CD14-positive monocyte (primary cell): ENCODE data around the gene TMEM140. TPM values are rescaled to one million over a fixed set of nuclear protein-coding genes. Genes with fewer than 3 reads are reported as not detected.
"Not testable (repeated sequence)": the region's sequence is repeated elsewhere in the genome, so short reads cannot be mapped to it uniquely, and the experiment has no call there.

Source experiments
- DNase-seq, 3 donors: peaks; one replicate each; pipeline ENCODE4 v3.0.0-alpha.2; 2011 to 2022
- H2AFZ ChIP-seq: 2 replicates; pipeline ENCODE4 v1.6.0; 2012; ENCODE audit warnings: mild to moderate bottlenecking, low read depth, low read length, inconsistent platforms; ENCODE audit not compliant: insufficient read depth, poor library complexity, severe bottlenecking
- H3K27ac ChIP-seq, 2 donors: 1 replicate in 1 of 2; 2 replicates in 1 of 2; pipeline ENCODE4 v1.5.1; 2012 to 2013; ENCODE audit warnings: low read length in 2 of 2, control low read depth in 1 of 2, inconsistent platforms in 1 of 2, low read depth in 1 of 2, mild to moderate bottlenecking in 1 of 2
- H3K27me3 ChIP-seq, 2 donors: one replicate each; pipeline versions ENCODE4 v1.6.0 to v1.6.1; 2011 to 2013; ENCODE audit warnings: low read length in 2 of 2; ENCODE audit not compliant: control insufficient read depth in 2 of 2, insufficient read depth in 2 of 2
- H3K36me3 ChIP-seq, 2 donors: replicated peaks in 1 of 2; 1 replicate in 1 of 2; 2 replicates in 1 of 2; pipeline versions ENCODE4 v1.5.1 to v1.6.1; 2012 to 2013; ENCODE audit warnings: low read length in 2 of 2, control low read depth in 1 of 2, inconsistent platforms in 1 of 2, mild to moderate bottlenecking in 1 of 2; ENCODE audit not compliant: insufficient read depth in 2 of 2, control insufficient read depth in 1 of 2
- H3K4me1 ChIP-seq, 2 donors: 1 replicate in 1 of 2; 2 replicates in 1 of 2; pipeline versions ENCODE4 v1.5.1 to v1.6.1; 2012 to 2013; ENCODE audit warnings: low read length in 2 of 2, control low read depth in 1 of 2, inconsistent platforms in 1 of 2, mild to moderate bottlenecking in 1 of 2, moderate library complexity in 1 of 2; ENCODE audit not compliant: insufficient read depth in 2 of 2, control insufficient read depth in 1 of 2
- H3K4me2 ChIP-seq: replicated peaks from 2 replicates; pipeline ENCODE3; 2012; ENCODE audit warnings: low read length, moderate library complexity, mild to moderate bottlenecking; ENCODE audit not compliant: poor library complexity, severe bottlenecking; ENCODE audit errors: extremely low read depth
- H3K4me3 ChIP-seq, 3 experiments: fragments of 200-600 bp in 1 of 3; sonication (generic) in 1 of 3; replicated peaks in 1 of 3; 1 replicate in 2 of 3; 2 replicates in 1 of 3; pipeline ENCODE4 v1.5.1; 2011 to 2013; ENCODE audit warnings: low read length in 3 of 3, mild to moderate bottlenecking in 3 of 3, control low read depth in 2 of 3, low read depth in 2 of 3, inconsistent platforms in 1 of 3, moderate library complexity in 1 of 3
- H3K79me2 ChIP-seq: 2 replicates; pipeline ENCODE4 v1.6.0; 2012; ENCODE audit warnings: mild to moderate bottlenecking, control low read depth, inconsistent platforms, low read length, moderate library complexity; ENCODE audit not compliant: insufficient read depth
- H3K9ac ChIP-seq: 2 replicates; pipeline ENCODE4 v1.6.0; 2017; ENCODE audit warnings: low read length, mild to moderate bottlenecking; ENCODE audit not compliant: insufficient read depth, poor library complexity, severe bottlenecking
- H3K9me3 ChIP-seq, 2 donors: replicated peaks in 1 of 2; 1 replicate in 1 of 2; 2 replicates in 1 of 2; pipeline versions ENCODE4 v1.5.1 to v1.6.1; 2012 to 2013; ENCODE audit warnings: low read length in 2 of 2, control low read depth in 1 of 2; ENCODE audit not compliant: control insufficient read depth in 1 of 2, insufficient read depth in 1 of 2
- H4K20me1 ChIP-seq: 2 replicates; pipeline ENCODE4 v1.6.0; 2012; ENCODE audit warnings: mild to moderate bottlenecking, low read length, control low read depth, moderate library complexity; ENCODE audit not compliant: insufficient read depth
- H3K27ac Mint-ChIP-seq, 7 donors: one replicate each; pipeline ENCODE4 v1.8.0; 2020; ENCODE audit warnings: mild to moderate bottlenecking in 7 of 7, mixed read lengths in 7 of 7, moderate library complexity in 6 of 7, inconsistent platforms in 2 of 7
- H3K27me3 Mint-ChIP-seq, 3 donors: one replicate each; pipeline ENCODE4 v1.8.0; 2021 to 2022; ENCODE audit warnings: low read depth in 3 of 3, mild to moderate bottlenecking in 3 of 3, mixed read lengths in 3 of 3, moderate library complexity in 3 of 3, inconsistent platforms in 1 of 3
- H3K36me3 Mint-ChIP-seq, 2 donors: one replicate each; pipeline ENCODE4 v1.8.0; 2020; ENCODE audit warnings: mixed read lengths in 2 of 2, inconsistent platforms in 1 of 2, mild to moderate bottlenecking in 1 of 2
- H3K4me1 Mint-ChIP-seq: one replicate; pipeline ENCODE4 v1.8.0; 2020; ENCODE audit warnings: mild to moderate bottlenecking, mixed read lengths
- H3K4me3 Mint-ChIP-seq, 2 donors: one replicate each; pipeline ENCODE4 v1.8.0; 2020; ENCODE audit warnings: mild to moderate bottlenecking in 2 of 2, mixed read lengths in 2 of 2, moderate library complexity in 1 of 2
- H3K9me3 Mint-ChIP-seq, 7 donors: one replicate each; pipeline ENCODE4 v1.8.0; 2020 to 2022; ENCODE audit warnings: mixed read lengths in 7 of 7, mild to moderate bottlenecking in 6 of 7, moderate library complexity in 6 of 7, inconsistent platforms in 2 of 7
- CTCF ChIP-seq: fragments of 200-600 bp; IDR thresholded peaks from one replicate; pipeline ENCODE4 v1.8.0; 2022; ENCODE audit warnings: antibody characterized with exemption, mild to moderate bottlenecking
- WGBS: methylation state at CpG from one replicate; pipeline ENCODE4 v1.1.5; 2013; ENCODE audit warnings: missing lambda C conversion rate; ENCODE audit not compliant: insufficient coverage; 5-methylcytosine and 5-hydroxymethylcytosine counted together
- intact Hi-C, 2 donors: fragments of 100-400 bp; cut with micrococcal nuclease; formaldehyde crosslinking; loops; one replicate each; pipeline versions ENCODE4 v1.15.0 to v1.15.1; 2023
- polyA plus RNA-seq, 3 donors: library from polyadenylated mRNA; depleted of rRNA in 1 of 3; unstranded in 2 of 3; stranded (reverse) in 1 of 3; fragments of 300-500 nt in 2 of 3; fragments of >200 nt in 1 of 3; fragmentation: Illumina TruSeq in 2 of 3; gene quantifications; 1 replicate in 2 of 3; 2 replicates in 1 of 3; pipeline ENCODE4 v1.2.3, GENCODE V29; 2012 to 2021

The TMEM140 gene
- polyA plus RNA-seq, 3 donors: 2.9 to 14.7 (median 10.6) TPM

- under 1% methylated on average over 67 of the region's 82 CpGs for WGBS
- no peaks in the 10 kb centered on the region for H3K9me3 ChIP-seq
- intact Hi-C loops: loop anchor here (5.0 kb wide), 2 partner anchors 39 to 64 kb away; partner anchors contain the start of genes CYREN (in 1 of the 2) and TMEM140 (in 1 of the 2)
- peak; percentile 93 for DNase-seq
- peak within 1 kb of the TSS; percentile 57 to 94 for H3K27ac ChIP-seq
- H3K9me3 Mint-ChIP-seq: no peaks in the 10 kb centered on the region
- no peak for TF ChIP-seq CTCF
- H3K27me3 Mint-ChIP-seq: peaks cover 1 to 9% (median 2%) of the 10 kb centered on the region in 3 donors
- no peaks in the 10 kb centered on the region for H3K27me3 ChIP-seq
- H3K27ac Mint-ChIP-seq: peak within 1 kb of the TSS; percentile 91 to 99 (median 98)
- H2AFZ ChIP-seq: peak within 1 kb of the TSS; percentile 89
- H3K4me3 Mint-ChIP-seq: peak within 1 kb of the TSS; percentile 94 to 98
- H3K79me2 ChIP-seq: peaks cover 4% of the 10 kb centered on the region
- H3K4me3 ChIP-seq: peak within 1 kb of the TSS; percentile 89 to 90 (median 89)
- H3K4me1 ChIP-seq: peaks cover 44% of the 10 kb centered on the region in 2 donors
- no peaks in the 10 kb centered on the region for H4K20me1 ChIP-seq
- peaks cover 44% of the 10 kb centered on the region for H3K4me1 Mint-ChIP-seq
- peaks cover 0 to under 1% of the 10 kb centered on the region in 2 donors for H3K36me3 ChIP-seq
- H3K9ac ChIP-seq: peak within 1 kb of the TSS; percentile 97
- H3K36me3 Mint-ChIP-seq: peaks cover 7 to 13% of the 10 kb centered on the region in 2 donors
- H3K4me2 ChIP-seq: peak within 1 kb of the TSS; percentile 89
Observed at GRCh38 chr7:135211179-135211945, 63.5 kb downstream of the TMEM140 start, which contains the start of gene WDR91. Gene WDR91, minus strand, starts transcription at chr7:135211526. Its CDS starts 24 bp downstream, at chr7:135211502.

- H3K9me3 ChIP-seq, DNase-seq, H3K27me3 Mint-ChIP-seq, H3K36me3 ChIP-seq, H3K27me3 ChIP-seq, H4K20me1 ChIP-seq, H3K9me3 Mint-ChIP-seq, H3K79me2 ChIP-seq: not testable (repeated sequence)
- 80% methylated on average over 5 of the region's 30 CpGs for WGBS
- H3K4me2 ChIP-seq: peak overlapping the region; percentile 89
- H3K27ac Mint-ChIP-seq: peak overlapping the region; percentile 83 to 94 (median 90)
- intact Hi-C loops: loop anchor here (5.0 kb wide), 2 partner anchors 40 to 65 kb away; partner anchors contain the start of genes CYREN (in 1 of the 2) and TMEM140 (in 1 of the 2)
- H3K4me1 ChIP-seq: peaks cover 39 to 43% of the 10 kb centered on the region in 2 donors
- H2AFZ ChIP-seq: peak overlapping the region; percentile 89
- H3K4me3 Mint-ChIP-seq: peak overlapping the region; percentile 93 to 94
- peaks cover 6 to 12% of the 10 kb centered on the region in 2 donors for H3K36me3 Mint-ChIP-seq
- peak overlapping the region; percentile 42 to 94 for H3K27ac ChIP-seq
- H3K4me3 ChIP-seq: peak overlapping the region; percentile 71 to 89 (median 80)
- H3K4me1 Mint-ChIP-seq: peaks cover 39% of the 10 kb centered on the region
- H3K9ac ChIP-seq: peak overlapping the region; percentile 97
Observed at GRCh38 chr7:135211946-135212685, 64.2 kb downstream of the TMEM140 start.
